IMR-90 (cell line): ENCODE measurements around the gene ASTL. TPM values are rescaled to one million over a fixed set of nuclear protein-coding genes. Genes with fewer than 3 reads are reported as not detected.

Experiments
- ATAC-seq: fragments of 200-7000 bp; cut with Tn5 transposase; 2 replicates; pipeline ENCODE4 v1.9.1; 2020; ENCODE audit warnings: low read depth, mild to moderate bottlenecking, moderate library complexity
- BruUV-seq: library from RNA; stranded (reverse); fragments of 400-500 nt; replicated peaks from 2 replicates; lab custom pipeline; 2021; lab: Mats Ljungman, UMichigan
- CTCF ChIA-PET: fragments of 300-600 bp; formaldehyde crosslinking; extraction: SDS; loops from one replicate; lab custom pipeline; 2021; ENCODE audit warnings: antibody characterized with exemption; lab: Yijun Ruan, JAX
- POLR2A ChIA-PET: fragments of 300-600 bp; sonication (Branson Sonifier 250); formaldehyde crosslinking; loops from one replicate; lab custom pipeline; 2022; ENCODE audit warnings: antibody characterized with exemption; ENCODE audit not compliant: unreplicated experiment; lab: Charles Lee
- DNase-seq: peaks from one replicate; pipeline ENCODE4 v3.0.0; 2013
- H2AFZ ChIP-seq: replicated peaks from 2 replicates; pipeline ENCODE3; 2013; ENCODE audit warnings: low read length, mild to moderate bottlenecking; ENCODE audit not compliant: poor library complexity
- H2AK5ac ChIP-seq: 2 replicates; pipeline ENCODE4 v1.6.1; 2013; ENCODE audit warnings: low read depth, low read length, inconsistent platforms
- H2AK9ac ChIP-seq: replicated peaks from 2 replicates; pipeline ENCODE3; 2013; ENCODE audit warnings: mild to moderate bottlenecking, low read depth, low read length, moderate library complexity; ENCODE audit not compliant: poor library complexity
- H2BK120ac ChIP-seq: 2 replicates; pipeline ENCODE4 v1.6.1; 2013; ENCODE audit warnings: low read depth, low read length, inconsistent platforms
- H2BK15ac ChIP-seq: 3 replicates; pipeline ENCODE4 v1.6.1; 2013; ENCODE audit warnings: low read depth, low read length, inconsistent platforms
- H2BK20ac ChIP-seq: 2 replicates; pipeline ENCODE4 v1.6.1; 2013; ENCODE audit warnings: low read depth, mild to moderate bottlenecking, inconsistent platforms, low read length, moderate library complexity
- H2BK5ac ChIP-seq: 2 replicates; pipeline ENCODE4 v1.6.1; 2013; ENCODE audit warnings: mild to moderate bottlenecking, low read depth, low read length, inconsistent platforms; ENCODE audit not compliant: poor library complexity, severe bottlenecking
- H3K14ac ChIP-seq: replicated peaks from 2 replicates; pipeline ENCODE4 v1.6.1; 2013; ENCODE audit warnings: low read depth, low read length, inconsistent platforms
- H3K18ac ChIP-seq: 2 replicates; pipeline ENCODE4 v1.6.1; 2013; ENCODE audit warnings: low read depth, low read length, control low read depth
- H3K23ac ChIP-seq: 2 replicates; pipeline ENCODE4 v1.6.1; 2013; ENCODE audit warnings: low read depth, low read length, inconsistent platforms
- H3K27ac ChIP-seq: 2 replicates; pipeline ENCODE4 v1.5.1; 2013; ENCODE audit warnings: mild to moderate bottlenecking, control low read depth, low read length; ENCODE audit not compliant: insufficient read depth
- H3K27me3 ChIP-seq: 2 replicates; pipeline ENCODE4 v1.6.1; 2013; ENCODE audit warnings: low read length; ENCODE audit not compliant: control insufficient read depth, insufficient read depth
- H3K36me3 ChIP-seq: 2 replicates; pipeline ENCODE4 v1.6.1; 2013; ENCODE audit warnings: low read length, mixed read lengths; ENCODE audit not compliant: control insufficient read depth, insufficient read depth
- H3K4ac ChIP-seq: 2 replicates; pipeline ENCODE4 v1.6.1; 2013; ENCODE audit warnings: low read depth, low read length, inconsistent platforms
- H3K4me1 ChIP-seq: 2 replicates; pipeline ENCODE4 v1.6.1; 2013; ENCODE audit warnings: low read length, mixed read lengths; ENCODE audit not compliant: control insufficient read depth, insufficient read depth
- H3K4me2 ChIP-seq: 2 replicates; pipeline ENCODE4 v1.6.1; 2013; ENCODE audit warnings: low read depth, mild to moderate bottlenecking, control low read depth, low read length, moderate library complexity
- H3K4me3 ChIP-seq: 2 replicates; pipeline ENCODE4 v1.5.1; 2013; ENCODE audit warnings: low read depth, mild to moderate bottlenecking, control low read depth, low read length, moderate library complexity; ENCODE audit not compliant: insufficient read depth
- H3K56ac ChIP-seq: 2 replicates; pipeline ENCODE4 v1.6.1; 2013; ENCODE audit warnings: low read length, inconsistent platforms; ENCODE audit not compliant: insufficient read depth; ENCODE audit errors: extremely low read depth
- H3K79me1 ChIP-seq, 2 experiments: 2 replicates each; pipeline ENCODE4 v1.6.1; 2013; ENCODE audit warnings: low read length in 2 of 2, inconsistent platforms in 1 of 2, low read depth in 1 of 2
- H3K9ac ChIP-seq: 2 replicates; pipeline ENCODE4 v1.6.1; 2013; ENCODE audit warnings: low read depth, low read length, control low read depth
- H3K9me1 ChIP-seq: 2 replicates; pipeline ENCODE4 v1.6.1; 2013; ENCODE audit warnings: low read length, inconsistent platforms; ENCODE audit not compliant: insufficient read depth
- H3K9me3 ChIP-seq: 2 replicates; pipeline ENCODE4 v1.6.1; 2013; ENCODE audit warnings: low read length; ENCODE audit not compliant: control insufficient read depth, insufficient read depth
- H4K20me1 ChIP-seq: 2 replicates; pipeline ENCODE4 v1.6.1; 2013; ENCODE audit warnings: low read length, inconsistent platforms; ENCODE audit not compliant: insufficient read depth
- H4K5ac ChIP-seq: 2 replicates; pipeline ENCODE4 v1.6.1; 2013; ENCODE audit warnings: mild to moderate bottlenecking, low read depth, low read length, control low read depth
- H4K8ac ChIP-seq, 2 experiments: 2 replicates each; pipeline ENCODE4 v1.6.1; 2013; ENCODE audit warnings: low read depth in 2 of 2, low read length in 2 of 2, control low read depth in 1 of 2, inconsistent platforms in 1 of 2
- H4K91ac ChIP-seq: 2 replicates; pipeline ENCODE4 v1.6.1; 2013; ENCODE audit warnings: low read depth, low read length, inconsistent platforms; ENCODE audit not compliant: insufficient read depth
- CHD1 ChIP-seq: IDR thresholded peaks from 2 replicates; pipeline ENCODE4 v1.6.1; 2012; ENCODE audit warnings: low read depth, low read length, improper control_type of control experiment
- CTCF ChIP-seq: conservative IDR thresholded peaks from 2 replicates; pipeline ENCODE4 v1.5.1; 2012; ENCODE audit warnings: mild to moderate bottlenecking, low read depth, low read length, improper control_type of control experiment
- ELK1 ChIP-seq: fragments of 150-350 bp; IDR thresholded peaks from 2 replicates; pipeline ENCODE4 v1.6.1; 2016; ENCODE audit warnings: low read depth, mild to moderate bottlenecking, low read length, moderate library complexity, borderline replicate concordance
- MAFK ChIP-seq: IDR thresholded peaks from 2 replicates; pipeline ENCODE4 v1.6.1; 2012; ENCODE audit warnings: low read depth, low read length, improper control_type of control experiment
- NFE2L2 ChIP-seq: fragments of 150-350 bp; IDR thresholded peaks from 2 replicates; pipeline ENCODE4 v1.6.1; 2016; ENCODE audit warnings: low read depth, mild to moderate bottlenecking, low read length
- RCOR1 ChIP-seq: IDR thresholded peaks from 2 replicates; pipeline ENCODE4 v1.6.1; 2012; ENCODE audit warnings: mild to moderate bottlenecking, low read length, improper control_type of control experiment; ENCODE audit not compliant: insufficient replicate concordance
- SMC3 ChIP-seq: fragments of 150-350 bp; IDR thresholded peaks from 2 replicates; pipeline ENCODE4 v1.6.1; 2016; ENCODE audit warnings: low read depth, mild to moderate bottlenecking, antibody characterized with exemption, low read length, moderate library complexity
- WGBS, 2 experiments: methylation state at CpG; one replicate each; pipeline versions ENCODE4 v1.1.5 to v1.1.7; 2013; ENCODE audit warnings: missing lambda C conversion rate in 2 of 2; ENCODE audit not compliant: insufficient read length in 1 of 2; ENCODE audit errors: extremely low coverage in 2 of 2; 5-methylcytosine and 5-hydroxymethylcytosine counted together
- dilution Hi-C: fragments of 300-500 bp; cut with HindIII; formaldehyde crosslinking; loops from one replicate; pipeline ENCODE4 v1.14.3; 2018; ENCODE audit warnings: low sequenced_read_pairs; ENCODE audit not compliant: unreplicated experiment
- in situ Hi-C: fragments of 300-500 bp; cut with MboI; formaldehyde crosslinking; loops from 3 replicates; pipeline ENCODE4 v1.14.3; 2019; ENCODE audit warnings: low sequenced_read_pairs, inconsistent platforms, mixed read lengths
- intact Hi-C: fragments of 100-400 bp; cut with micrococcal nuclease; formaldehyde crosslinking; loops from 2 replicates; pipeline ENCODE4 v1.10.0; 2022
- polyA plus RNA-seq, 3 experiments: library from polyadenylated mRNA; depleted of rRNA; stranded (reverse); fragments of >200 nt; gene quantifications; 2 replicates each; pipeline ENCODE4 v1.2.3, GENCODE V29; 2012; ENCODE audit warnings: low replicate concordance in 1 of 3
- total RNA-seq: library from RNA; depleted of rRNA; stranded (reverse); fragments of >200 nt; gene quantifications from 2 replicates; pipeline ENCODE4 v1.2.3, GENCODE V29; 2012

Gene ASTL
- total and polyA plus RNA-seq, 2 of the 4 experiments (the other 2 are of a cell fraction) = not detected

GRCh38 chr2:96146153-96146880 is 8.0 kb upstream of the ASTL start (continued):
- no peak for TF ChIP-seq SMC3

GRCh38 chr2:96145848-96146152 is 7.5 kb upstream of the ASTL start:
- intact Hi-C loops = loop anchor here (5.0 kb wide), 1 partner anchor 62 kb away; the partner anchor contains the start of gene STARD7
- Histone ChIP-seq H3K4me1 (peaks cover 5% of the 10 kb centered on the region; the same call in 1 of the 2 replicates), H2AFZ (peak overlapping the region; percentile 18), H3K14ac (no peak overlapping the region), H3K4me3 (no peak overlapping the region), H2AK5ac (0 out of 2 replicates have a peak overlapping the region, but pooled peaks have one; percentile 52), H4K8ac (no peak overlapping the region), H2BK120ac (no peak overlapping the region), H3K9ac (no peak overlapping the region), H2BK20ac (no peak overlapping the region), H3K79me1 (peaks cover 0 to 4% of the 10 kb centered on the region in 2 experiments; a peak in 1 of 4 replicates), H3K27ac (no peak overlapping the region), H3K18ac (no peak overlapping the region), H2BK15ac (no peak overlapping the region), H3K27me3 (no peaks in the 10 kb centered on the region), H3K56ac (no peak overlapping the region), H4K91ac (no peak overlapping the region), H2BK5ac (no peak overlapping the region), H4K5ac (no peak overlapping the region), H2AK9ac (peak overlapping the region; percentile 23), H3K23ac (no peak overlapping the region), H3K4me2 (no peak overlapping the region), H3K4ac (no peak overlapping the region; the same call in 1 of the 2 replicates), H3K9me3 (no peaks in the 10 kb centered on the region), H4K20me1 (no peaks in the 10 kb centered on the region; the same call in 1 of the 2 replicates), H3K36me3 (no peaks in the 10 kb centered on the region), H3K9me1 (no peaks in the 10 kb centered on the region)
- WGBS, 2 experiments = no CpG with 5 or more reads among the region's 3 CpGs
- ChIA-PET POLR2A (no interaction called here), CTCF (no interaction called here)
- TF ChIP-seq NFE2L2 = no peak
- no peak for TF ChIP-seq CTCF
- no peak for TF ChIP-seq SMC3
- no peak for TF ChIP-seq RCOR1
- no peak for TF ChIP-seq ELK1
- no peak for TF ChIP-seq CHD1
- no peak for TF ChIP-seq MAFK
- dilution Hi-C loops = no loop called here
- ATAC-seq = no peak
- no peak for DNase-seq
- in situ Hi-C loops = no loop called here
- BruUV-seq = no TSS peak
